Immature natural killer cell (primary cell): Measurements from ENCODE around the gene ZRANB1. TPM values are rescaled to one million over a fixed set of nuclear protein-coding genes. Genes with fewer than 3 reads are reported as not detected.
A peak's percentile ranks its signal among the peaks of the same experiment; 100 is the strongest.

Experiments used
- DNase-seq, 3 donors: peaks; one replicate each; pipeline ENCODE4 v3.0.0; 2022; ENCODE audit warnings: mixed read lengths in 1 of 3
- H3K27ac Mint-ChIP-seq, 6 donors: one replicate each; pipeline ENCODE4 v1.8.0; 2020; ENCODE audit warnings: mixed read lengths in 6 of 6, mild to moderate bottlenecking in 5 of 6, inconsistent platforms in 4 of 6, moderate library complexity in 3 of 6
- H3K27me3 Mint-ChIP-seq, 3 donors: one replicate each; pipeline ENCODE4 v1.8.0; 2020 to 2021; ENCODE audit warnings: low read depth in 3 of 3, mild to moderate bottlenecking in 3 of 3, mixed read lengths in 3 of 3, moderate library complexity in 3 of 3, inconsistent platforms in 1 of 3
- H3K36me3 Mint-ChIP-seq, 3 donors: one replicate each; pipeline ENCODE4 v1.8.0; 2020; ENCODE audit warnings: mixed read lengths in 3 of 3, inconsistent platforms in 2 of 3, mild to moderate bottlenecking in 2 of 3
- H3K4me1 Mint-ChIP-seq, 2 donors: one replicate each; pipeline ENCODE4 v1.8.0; 2020; ENCODE audit warnings: inconsistent platforms in 2 of 2, mild to moderate bottlenecking in 2 of 2, mixed read lengths in 2 of 2, moderate library complexity in 1 of 2
- H3K4me3 Mint-ChIP-seq, 5 donors: one replicate each; pipeline ENCODE4 v1.8.0; 2020; ENCODE audit warnings: mild to moderate bottlenecking in 5 of 5, mixed read lengths in 5 of 5, inconsistent platforms in 3 of 5, moderate library complexity in 3 of 5
- H3K9me3 Mint-ChIP-seq, 6 donors: one replicate each; pipeline ENCODE4 v1.8.0; 2020; ENCODE audit warnings: mild to moderate bottlenecking in 6 of 6, mixed read lengths in 6 of 6, inconsistent platforms in 4 of 6, moderate library complexity in 3 of 6
- polyA plus RNA-seq, 3 donors: library from polyadenylated mRNA; unstranded; fragments of 300-500 nt; fragmentation: Illumina TruSeq; gene quantifications; one replicate each; pipeline ENCODE4 v1.2.3, GENCODE V29; 2021

ZRANB1 gene
- polyA plus RNA-seq, 3 donors from 2014 or later = 3.8 to 7.1 (median 5.6) TPM

GRCh38 chr10:125030567-125031197 lies 88.8 kb downstream of the ZRANB1 start:
- no peak for DNase-seq
- H3K4me3 Mint-ChIP-seq = no peak overlapping the region
- H3K4me1 Mint-ChIP-seq = peaks cover 65 to 80% of the 10 kb centered on the region in 2 donors
- H3K27ac Mint-ChIP-seq = peak overlapping the region in 2 of 6 donors; percentile 20 to 55
- H3K9me3 Mint-ChIP-seq = no peaks in the 10 kb centered on the region
- peaks cover 0 to 5% (median 0%) of the 10 kb centered on the region in 3 donors for H3K27me3 Mint-ChIP-seq
- peaks cover 0 to 3% (median 0%) of the 10 kb centered on the region in 3 donors for H3K36me3 Mint-ChIP-seq

DNA sequence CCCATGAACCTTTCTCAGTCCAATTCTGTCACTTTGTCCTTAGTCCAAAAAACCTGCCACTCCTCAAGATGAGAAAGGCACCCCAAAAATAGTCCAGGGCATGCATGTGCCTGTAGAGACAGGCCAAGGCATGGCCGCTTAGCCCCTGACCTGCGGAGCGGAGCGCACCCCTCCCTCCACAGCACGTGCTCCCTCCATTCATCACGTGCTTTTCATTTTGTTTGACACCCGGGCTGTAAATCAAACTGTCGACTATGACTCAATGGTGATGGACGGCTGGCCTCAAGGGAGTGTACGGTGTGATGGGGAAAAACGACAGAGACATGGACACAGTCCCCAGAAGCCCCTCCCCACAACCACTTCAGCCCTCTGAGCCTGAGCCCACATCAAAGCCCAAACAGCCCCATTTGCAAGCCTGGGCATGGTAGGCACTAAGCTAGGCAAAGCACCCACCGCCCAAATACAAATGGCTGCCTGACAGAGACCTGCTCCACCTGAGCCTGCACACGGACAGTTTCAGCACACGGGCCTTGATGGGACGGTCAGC lies 90.6 kb downstream of the ZRANB1 start:
- Mint-ChIP-seq H3K27me3 (peaks cover 0 to 8% (median 0%) of the 10 kb centered on the region in 3 donors), H3K9me3 (no peaks in the 10 kb centered on the region), H3K27ac (peak overlapping the region in 5 of 6 donors; percentile 7 to 85 (median 65)), H3K4me3 (peak overlapping the region in 1 of 5 donors; percentile 42), H3K4me1 (peaks cover 79 to 98% of the 10 kb centered on the region in 2 donors), H3K36me3 (peaks cover 0 to 3% (median 0%) of the 10 kb centered on the region in 3 donors)
- no peak for DNase-seq

GRCh38 chr10:125033146-125033924 lies 91.4 kb downstream of the ZRANB1 start:
- H3K27me3 Mint-ChIP-seq = peaks cover 0 to 6% (median 0%) of the 10 kb centered on the region in 3 donors
- H3K9me3 Mint-ChIP-seq = no peaks in the 10 kb centered on the region
- H3K4me3 Mint-ChIP-seq = no peak overlapping the region
- H3K27ac Mint-ChIP-seq = no peak overlapping the region
- H3K4me1 Mint-ChIP-seq = peaks cover 80 to 99% of the 10 kb centered on the region in 2 donors
- H3K36me3 Mint-ChIP-seq = peaks cover 0 to 3% (median 0%) of the 10 kb centered on the region in 3 donors
- DNase-seq = no peak

DNA sequence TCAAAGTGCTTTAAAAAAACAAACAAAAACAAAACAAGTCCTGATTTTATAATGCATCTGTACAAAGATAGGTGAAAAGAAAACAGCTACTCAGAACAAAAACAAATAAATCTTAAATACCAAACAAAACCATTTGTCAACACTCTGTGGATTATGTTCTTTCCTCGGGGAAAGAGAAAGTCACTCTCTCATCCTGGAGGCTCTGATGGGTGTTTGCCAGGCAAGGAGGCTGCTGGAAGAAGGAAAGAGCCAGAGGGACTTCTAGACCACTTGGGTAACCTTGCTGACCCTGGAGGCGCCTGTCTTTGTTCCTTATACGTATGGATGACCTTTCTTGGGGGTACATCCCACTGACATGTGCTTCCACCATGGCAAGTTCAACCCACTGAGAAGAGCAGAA lies 92.8 kb downstream of the ZRANB1 start:
- Mint-ChIP-seq H3K36me3 (no peaks in the 10 kb centered on the region), H3K4me3 (no peak overlapping the region), H3K27ac (peak overlapping the region in 4 of 6 donors; percentile 24 to 76 (median 54)), H3K4me1 (peaks cover 83 to 100% of the 10 kb centered on the region in 2 donors), H3K27me3 (peaks cover 0 to 9% (median 0%) of the 10 kb centered on the region in 3 donors), H3K9me3 (no peaks in the 10 kb centered on the region)
- DNase-seq = no peak

DNA sequence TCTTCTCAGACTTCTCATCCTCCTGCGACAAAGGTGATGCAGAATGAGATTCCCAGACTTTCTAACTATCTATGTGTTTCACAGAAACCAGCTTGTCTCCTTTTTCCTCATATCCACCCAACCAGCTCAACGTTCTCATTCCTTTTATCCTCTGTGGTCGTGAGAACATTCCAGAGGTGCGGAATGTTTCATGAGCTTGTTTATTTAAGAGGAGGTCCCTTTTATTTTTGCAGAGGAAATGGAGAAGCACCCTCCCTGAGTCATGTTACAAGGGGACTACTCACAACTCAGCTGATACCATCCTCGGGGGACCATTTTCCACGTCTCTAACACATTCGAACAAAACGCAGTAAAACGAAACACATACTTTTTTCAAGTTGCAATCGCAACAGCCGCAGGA lies 93.2 kb downstream of the ZRANB1 start:
- DNase-seq = no peak
- H3K27ac Mint-ChIP-seq = peak overlapping the region in 5 of 6 donors; percentile 24 to 76 (median 28)
- peaks cover 0 to 11% (median 0%) of the 10 kb centered on the region in 3 donors for H3K27me3 Mint-ChIP-seq
- H3K9me3 Mint-ChIP-seq = no peaks in the 10 kb centered on the region
- H3K4me1 Mint-ChIP-seq = peaks cover 83 to 100% of the 10 kb centered on the region in 2 donors
- no peak overlapping the region for H3K4me3 Mint-ChIP-seq
- no peaks in the 10 kb centered on the region for H3K36me3 Mint-ChIP-seq

DNA sequence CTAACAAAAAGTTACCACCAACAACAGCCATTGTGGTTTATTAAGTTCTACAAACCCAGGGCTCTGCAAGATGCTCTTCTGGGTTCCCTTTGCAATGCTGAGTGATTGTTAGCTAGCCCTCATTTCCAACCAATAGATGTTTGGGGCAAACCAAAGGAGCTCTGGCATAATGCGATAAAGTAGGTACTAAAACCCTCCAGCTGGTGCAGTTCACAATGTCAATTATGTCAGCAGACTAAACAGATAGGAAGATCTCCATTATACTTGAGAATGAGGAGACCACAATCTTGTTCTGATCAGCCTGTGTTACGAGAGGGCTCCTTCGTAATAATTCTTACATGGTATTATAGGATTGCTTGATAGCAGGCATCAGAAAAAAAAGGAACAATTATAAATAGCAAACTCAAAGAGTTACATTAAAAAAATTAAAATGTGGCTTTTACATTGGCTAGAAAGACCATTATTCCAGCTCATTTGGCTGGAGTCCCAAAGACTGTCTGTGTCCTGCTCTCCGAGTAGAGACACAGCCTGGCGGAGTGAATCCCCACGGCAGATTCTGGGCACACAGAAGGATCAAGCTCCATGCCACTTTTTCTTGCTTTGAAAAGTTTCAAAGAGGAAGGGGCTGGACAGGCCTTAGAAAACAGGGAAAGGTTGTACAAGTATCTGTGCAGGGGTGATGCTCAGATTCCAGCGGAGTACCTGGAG lies 93.8 kb downstream of the ZRANB1 start:
- Mint-ChIP-seq H3K27ac (peak overlapping the region in 5 of 6 donors; percentile 9 to 78 (median 24)), H3K36me3 (no peaks in the 10 kb centered on the region), H3K4me3 (no peak overlapping the region), H3K4me1 (peaks cover 83 to 100% of the 10 kb centered on the region in 2 donors), H3K27me3 (peaks cover 0 to 17% (median 0%) of the 10 kb centered on the region in 3 donors), H3K9me3 (no peaks in the 10 kb centered on the region)
- DNase-seq = no peak

DNA sequence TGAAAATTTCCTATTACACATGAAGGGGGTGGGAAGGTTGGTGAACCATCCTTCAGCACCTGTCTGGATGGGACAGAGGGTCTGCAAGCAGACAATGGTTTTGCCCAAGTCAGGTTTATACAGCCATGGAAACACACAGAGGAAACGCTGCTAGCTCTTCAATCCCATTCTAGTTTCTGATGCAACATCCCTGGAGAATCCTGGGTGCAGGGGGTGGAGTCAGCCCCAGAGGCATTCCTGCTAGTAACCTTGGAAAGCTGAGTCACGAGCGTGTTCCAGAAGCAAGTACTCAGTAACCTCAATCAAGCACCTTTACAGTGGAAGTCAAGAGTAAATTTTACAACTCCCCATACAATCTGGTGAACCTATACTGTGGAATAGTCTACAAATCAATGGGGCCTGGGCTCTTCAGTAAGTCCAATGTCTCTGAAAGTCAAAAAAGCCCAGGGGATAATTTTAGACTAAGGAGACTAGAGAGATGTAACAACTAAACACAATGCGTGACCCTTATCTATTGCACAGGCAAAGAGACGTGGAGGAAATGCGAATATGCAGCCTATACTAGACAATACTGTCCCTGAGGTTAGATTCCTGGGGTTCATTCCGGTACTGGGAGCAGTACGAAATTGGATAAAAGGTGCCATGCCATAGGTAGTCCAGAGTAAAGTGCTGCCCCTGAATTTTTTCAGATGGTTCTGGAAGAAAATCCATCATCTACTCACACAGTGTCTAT lies 95.4 kb downstream of the ZRANB1 start:
- H3K9me3 Mint-ChIP-seq = no peaks in the 10 kb centered on the region
- no peak for DNase-seq
- H3K4me3 Mint-ChIP-seq = no peak overlapping the region
- peaks cover 0 to 18% (median 0%) of the 10 kb centered on the region in 3 donors for H3K27me3 Mint-ChIP-seq
- H3K36me3 Mint-ChIP-seq = no peaks in the 10 kb centered on the region
- peak overlapping the region in 3 of 6 donors; percentile 35 to 64 (median 55) for H3K27ac Mint-ChIP-seq
- peaks cover 84 to 99% of the 10 kb centered on the region in 2 donors for H3K4me1 Mint-ChIP-seq

Other genes starting within 250 kb of the ZRANB1 start
- 10 to 100 TPM; 12.1 to 62.1 (median 23.8) TPM for gene FAM53B, start 197.7 kb upstream of the ZRANB1 start, polyA plus RNA-seq
- 10 to 100 TPM; 15.9 to 24.0 (median 18.5) TPM for gene EEF1AKMT2, start 150.2 kb upstream of the ZRANB1 start, polyA plus RNA-seq
- gene ABRAXAS2, start 140.3 kb upstream of the ZRANB1 start, polyA plus RNA-seq = 10 to 100 TPM in 1 of 3 donors, 1 to 10 TPM in 2; 6.8 to 12.2 (median 8.7) TPM
- 100 to 1,000 TPM in 2 of 3 donors, 10 to 100 TPM in 1; 89.8 to 154 (median 131) TPM for gene CTBP2, start 218.4 kb downstream of the ZRANB1 start, polyA plus RNA-seq